ENCODE data around the gene MYO7B. TPM values are rescaled to one million over a fixed set of nuclear protein-coding genes. Genes with fewer than 3 reads are reported as not detected.

MYO7B gene
- total RNA-seq, 1 donor from 2014 or later = 0.44 TPM

DNA sequence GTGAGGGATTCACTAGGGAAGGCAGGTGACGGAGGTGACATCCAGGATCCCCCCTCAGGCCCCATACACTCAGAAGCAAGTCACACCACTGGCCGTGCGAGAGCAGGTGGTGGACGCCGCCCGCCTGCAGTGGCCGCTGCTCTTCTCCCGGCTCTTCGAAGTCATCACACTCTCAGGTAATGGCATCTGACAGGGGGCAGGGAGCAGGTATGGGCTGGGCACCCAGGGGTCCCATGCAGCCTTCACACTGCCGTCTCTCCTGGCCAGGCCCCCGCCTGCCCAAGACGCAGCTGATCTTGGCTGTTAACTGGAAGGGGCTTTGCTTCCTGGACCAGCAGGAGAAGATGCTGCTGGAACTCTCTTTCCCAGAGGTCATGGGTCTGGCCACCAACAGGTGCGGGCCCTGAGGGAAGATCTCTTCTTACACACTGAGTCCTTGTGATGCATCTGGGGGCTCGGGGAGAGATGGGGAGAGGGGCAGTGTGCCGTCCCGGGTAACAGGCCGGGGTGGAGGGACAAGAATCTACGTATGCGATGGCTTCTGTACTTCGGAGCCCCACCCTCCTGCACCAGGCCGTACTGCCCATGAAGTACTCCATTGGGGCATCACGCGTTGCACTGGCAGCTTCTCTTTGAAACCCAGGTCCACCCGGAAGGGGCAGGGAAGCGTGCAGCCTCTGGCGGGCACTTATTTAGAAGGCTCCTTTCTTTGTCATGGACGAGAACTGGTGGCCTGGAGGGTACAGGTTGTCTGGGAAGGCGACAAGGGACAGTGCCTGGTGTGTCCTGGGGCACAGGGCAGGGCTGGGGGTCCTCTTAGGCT, 91.6 kb downstream of the MYO7B start:
- H3K9me3 ChIP-seq (replicated peaks) = no peaks in the 10 kb centered on the region
- DNase-seq = no peak
- no peaks in the 10 kb centered on the region for H3K36me3 ChIP-seq
- no peak overlapping the region for H3K27ac ChIP-seq (replicated peaks)
- peaks cover 23% of the 10 kb centered on the region for H3K27me3 ChIP-seq (ENCODE audit: low read depth)
- H3K4me1 ChIP-seq = peaks cover 73% of the 10 kb centered on the region
- intact Hi-C loops (cut with micrococcal nuclease) = no loop called here
- no peak for TF ChIP-seq CTCF (IDR thresholded peaks at IDR 0.05; ENCODE audit: borderline replicate concordance)
- no peak overlapping the region for H3K4me3 ChIP-seq

GRCh38 chr2:127627740-127628571, 92.5 kb downstream of the MYO7B start:
- H3K4me3 ChIP-seq = no peak overlapping the region
- H3K27ac ChIP-seq (replicated peaks) = no peak overlapping the region
- H3K36me3 ChIP-seq = no peaks in the 10 kb centered on the region
- no peaks in the 10 kb centered on the region for H3K9me3 ChIP-seq (replicated peaks)
- peaks cover 82% of the 10 kb centered on the region for H3K4me1 ChIP-seq
- intact Hi-C loops (cut with micrococcal nuclease) = no loop called here
- TF ChIP-seq CTCF (IDR thresholded peaks at IDR 0.05; ENCODE audit: borderline replicate concordance) = no peak
- peak; percentile 16 for DNase-seq
- peaks cover 22% of the 10 kb centered on the region for H3K27me3 ChIP-seq (ENCODE audit: low read depth)

DNA sequence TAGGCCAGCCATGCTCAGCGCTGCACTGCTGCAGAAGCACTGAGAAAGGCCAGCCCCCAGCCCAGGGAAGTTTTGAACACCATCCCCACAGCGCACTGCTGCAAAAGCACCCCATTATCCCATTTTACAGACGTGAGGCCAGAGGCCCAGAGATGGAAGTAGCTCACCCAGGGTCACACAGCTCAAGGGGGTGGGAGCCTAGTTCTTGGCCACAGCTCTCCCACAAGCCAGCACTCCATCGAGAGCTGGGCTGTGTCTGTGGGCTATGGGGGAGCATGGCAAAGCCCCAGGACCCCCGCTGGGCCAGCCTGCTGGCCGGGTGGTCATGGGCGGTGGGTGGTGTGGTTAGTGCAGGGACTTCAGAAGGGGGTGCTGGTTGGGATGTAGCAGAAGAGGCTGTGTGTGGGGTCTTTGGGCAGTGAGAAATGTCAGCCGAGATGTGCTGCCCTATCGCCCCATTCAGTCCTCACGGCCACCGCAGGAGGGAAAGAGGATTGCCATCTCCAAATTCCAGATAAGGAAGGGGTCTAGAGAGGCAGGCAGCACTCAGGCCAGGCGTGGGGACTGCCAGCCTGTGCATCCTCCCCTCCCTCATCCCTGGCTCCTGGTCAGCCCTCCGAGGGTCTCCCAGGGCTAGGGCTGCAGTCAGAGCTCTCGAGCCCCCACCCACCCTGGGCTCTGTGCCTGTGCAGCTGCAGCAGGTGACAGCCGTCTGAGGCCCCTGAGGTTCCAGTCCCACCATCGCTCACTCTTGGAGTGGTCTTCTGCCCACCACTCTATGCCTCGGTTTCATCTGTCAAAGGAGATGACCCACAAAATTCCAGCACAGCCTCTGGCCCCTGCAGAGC, 93.5 kb downstream of the MYO7B start:
- H3K4me1 ChIP-seq = peaks cover 92% of the 10 kb centered on the region
- H3K36me3 ChIP-seq = no peaks in the 10 kb centered on the region
- H3K9me3 ChIP-seq (replicated peaks) = no peaks in the 10 kb centered on the region
- intact Hi-C loops (cut with micrococcal nuclease) = no loop called here
- no peak for TF ChIP-seq CTCF (IDR thresholded peaks at IDR 0.05; ENCODE audit: borderline replicate concordance)
- no peak overlapping the region for H3K4me3 ChIP-seq
- H3K27ac ChIP-seq (replicated peaks) = peak overlapping the region; percentile 94
- no peak for DNase-seq
- H3K27me3 ChIP-seq (ENCODE audit: low read depth) = peaks cover 12% of the 10 kb centered on the region

DNA sequence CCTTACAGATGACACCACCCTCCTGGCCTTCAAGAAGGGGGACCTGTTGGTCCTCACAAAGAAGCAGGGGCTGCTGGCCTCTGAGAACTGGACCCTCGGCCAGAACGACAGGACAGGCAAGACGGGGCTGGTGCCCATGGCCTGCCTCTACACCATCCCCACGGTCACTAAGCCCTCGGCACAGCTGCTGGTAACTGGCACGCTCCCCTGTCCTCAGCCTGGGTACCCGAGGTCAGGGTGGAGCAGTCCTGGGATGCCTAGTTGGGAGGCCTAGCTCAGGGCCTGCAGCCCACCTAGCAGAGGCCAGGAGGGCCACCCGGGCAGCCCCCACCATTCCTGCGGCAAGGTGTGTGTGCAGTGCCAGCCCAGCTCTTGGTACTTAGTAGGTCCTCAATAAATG, 94.2 kb downstream of the MYO7B start:
- intact Hi-C loops (cut with micrococcal nuclease) = no loop called here
- DNase-seq = peak; percentile 19
- Histone ChIP-seq H3K36me3 (no peaks in the 10 kb centered on the region), H3K27ac (replicated peaks) (peak overlapping the region; percentile 94), H3K9me3 (replicated peaks) (no peaks in the 10 kb centered on the region), H3K4me3 (no peak overlapping the region), H3K4me1 (peaks cover 97% of the 10 kb centered on the region), H3K27me3 (ENCODE audit: low read depth) (peaks cover 8% of the 10 kb centered on the region)
- TF ChIP-seq CTCF (IDR thresholded peaks at IDR 0.05; ENCODE audit: borderline replicate concordance) = no peak
